DLD1 (cell line): ENCODE measurements around the gene IP6K3.

Experiments used
- in situ Hi-C: cut with HindIII; loops from 2 replicates; pipeline ENCODE4 v1.10.0; 2017; ENCODE audit warnings: low sequenced_read_pairs

The IP6K3 gene

GRCh38 chr6:33709605-33710295 lies 37.0 kb downstream of the IP6K3 start:
- in situ Hi-C loops = no loop called here

GRCh38 chr6:33708516-33709204 lies 38.0 kb downstream of the IP6K3 start:
- in situ Hi-C loops = no loop called here

- in situ Hi-C loops = no loop called here
These were observed 38.9 kb downstream of the IP6K3 start for GRCh38 chr6:33707771-33708170.

- in situ Hi-C loops = no loop called here
These were observed 40.6 kb downstream of the IP6K3 start for GRCh38 chr6:33705955-33706725.

- in situ Hi-C loops = no loop called here
These were observed 41.3 kb downstream of the IP6K3 start for GRCh38 chr6:33705268-33705885.

GRCh38 chr6:33704215-33705066 lies 42.3 kb downstream of the IP6K3 start:
- in situ Hi-C loops = no loop called here

GRCh38 chr6:33702345-33702977 lies 44.2 kb downstream of the IP6K3 start:
- in situ Hi-C loops = no loop called here

- in situ Hi-C loops = no loop called here
These were observed 46.2 kb downstream of the IP6K3 start for GRCh38 chr6:33700391-33701050.

- in situ Hi-C loops = no loop called here
These were observed 47.0 kb downstream of the IP6K3 start for GRCh38 chr6:33699739-33700138.

GRCh38 chr6:33699131-33699530 lies 47.6 kb downstream of the IP6K3 start:
- in situ Hi-C loops = no loop called here

GRCh38 chr6:33698494-33698893 lies 48.2 kb downstream of the IP6K3 start:
- in situ Hi-C loops = no loop called here

GRCh38 chr6:33697845-33698244 lies 48.9 kb downstream of the IP6K3 start:
- in situ Hi-C loops = no loop called here

GRCh38 chr6:33696548-33697518 lies 49.9 kb downstream of the IP6K3 start:
- in situ Hi-C loops = no loop called here

- in situ Hi-C loops = no loop called here
These were observed 50.6 kb downstream of the IP6K3 start for GRCh38 chr6:33696076-33696475.

GRCh38 chr6:33695451-33695887 lies 51.2 kb downstream of the IP6K3 start:
- in situ Hi-C loops = no loop called here

- in situ Hi-C loops = no loop called here
These were observed 51.7 kb downstream of the IP6K3 start for GRCh38 chr6:33694977-33695376.

- in situ Hi-C loops = no loop called here
These were observed 52.2 kb downstream of the IP6K3 start for GRCh38 chr6:33694401-33694931.
